Stimulated activated CD4-positive, alpha-beta T cell treated with anti-CD3 and anti-CD28 coated beads, Interleukin-12 subunit alpha, Interleukin-12 subunit beta, amount 100 ng/mL, for 24 hours (primary cell): ENCODE measurements around the gene RABIF.
"Not testable (repeated sequence)": the region's sequence is repeated elsewhere in the genome, so short reads cannot be mapped to it uniquely, and the experiment has no call there.

ENCODE experiments used
- DNase-seq, 2 experiments: peaks; one replicate each; pipeline ENCODE4 v3.0.0-alpha.2; 2020; ENCODE audit warnings: low read depth in 2 of 2

The RABIF gene

DNA sequence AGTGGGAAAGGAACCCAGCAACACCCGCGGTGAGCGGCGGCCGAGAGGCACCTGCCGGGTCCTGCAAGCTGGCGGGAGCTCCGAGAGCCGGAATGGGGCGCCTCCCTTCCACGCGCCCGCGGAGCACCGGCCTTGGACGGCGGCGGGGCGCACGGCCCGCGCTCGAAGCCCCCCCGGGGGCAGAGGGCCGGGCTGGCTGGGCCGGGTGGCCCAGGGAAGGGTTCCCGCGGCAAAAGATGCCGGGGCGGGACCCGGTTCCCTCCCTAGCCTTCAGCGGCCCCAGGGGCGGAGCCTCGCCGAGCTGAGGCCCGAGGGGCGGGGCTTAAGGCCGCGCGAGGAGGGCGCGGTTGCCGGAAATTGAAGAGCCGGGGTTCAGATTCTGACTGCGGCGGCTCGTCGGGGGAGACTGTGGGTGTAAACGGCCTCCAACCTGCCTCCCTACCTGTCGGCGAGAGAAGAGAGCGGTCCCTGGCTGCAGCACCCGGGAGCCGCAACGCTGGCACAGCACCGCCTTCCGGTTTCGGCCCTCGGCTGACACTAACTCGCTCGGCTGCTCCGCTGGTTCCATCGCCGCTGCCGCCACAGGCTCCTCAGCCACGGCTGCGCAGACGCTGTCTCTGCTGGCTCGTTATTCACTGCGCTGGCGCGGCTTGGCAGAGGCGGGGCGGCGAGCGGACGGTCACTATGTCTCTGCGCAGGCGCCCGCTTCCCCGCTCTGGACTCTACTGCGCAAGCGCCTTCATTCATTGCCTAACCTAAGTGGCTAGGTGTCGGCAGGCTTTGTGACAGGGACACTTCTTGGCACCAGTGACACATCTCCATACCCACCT, at the start of gene RABIF:
Gene RABIF (minus strand): TSS at position 619 of the 830 bp plus-strand sequence. CDS start 51 bp downstream, at position 568.
- peak; percentile 92 to 93 for DNase-seq

GRCh38 chr1:202938287-202938925, 49.5 kb upstream of the RABIF start:
- DNase-seq = no peak

DNA sequence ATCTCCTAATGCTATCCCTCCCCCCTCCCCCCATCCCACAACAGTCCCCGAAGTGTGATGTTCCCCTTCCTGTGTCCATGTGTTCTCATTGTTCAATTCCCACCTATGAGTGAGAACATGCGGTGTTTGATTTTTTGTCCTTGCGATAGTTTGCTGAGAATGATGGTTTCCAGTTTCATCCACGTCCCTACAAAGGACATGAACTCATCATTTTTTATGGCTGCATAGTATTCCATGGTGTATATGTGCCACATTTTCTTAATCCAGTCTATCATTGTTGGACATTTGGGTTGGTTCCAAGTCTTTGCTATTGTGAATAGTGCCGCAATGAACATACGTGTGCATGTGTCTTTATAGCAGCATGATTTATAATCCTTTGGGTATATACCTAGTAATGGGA, 47.5 kb upstream of the RABIF start:
- not testable (repeated sequence) for DNase-seq

GRCh38 chr1:202935844-202936243, 46.9 kb upstream of the RABIF start:
- no peak for DNase-seq

GRCh38 chr1:202934755-202935154, 45.8 kb upstream of the RABIF start:
- no peak for DNase-seq

GRCh38 chr1:202932476-202932875, 43.5 kb upstream of the RABIF start:
- DNase-seq = no peak

- DNase-seq = peak; percentile 92 to 93
Observed at GRCh38 chr1:202926581-202927491, 37.9 kb upstream of the RABIF start, which contains the start of gene KLHL12. TSS of gene KLHL12 (minus strand) at chr1:202927234. CDS start at chr1:202925162, 2,072 bp downstream.

DNA sequence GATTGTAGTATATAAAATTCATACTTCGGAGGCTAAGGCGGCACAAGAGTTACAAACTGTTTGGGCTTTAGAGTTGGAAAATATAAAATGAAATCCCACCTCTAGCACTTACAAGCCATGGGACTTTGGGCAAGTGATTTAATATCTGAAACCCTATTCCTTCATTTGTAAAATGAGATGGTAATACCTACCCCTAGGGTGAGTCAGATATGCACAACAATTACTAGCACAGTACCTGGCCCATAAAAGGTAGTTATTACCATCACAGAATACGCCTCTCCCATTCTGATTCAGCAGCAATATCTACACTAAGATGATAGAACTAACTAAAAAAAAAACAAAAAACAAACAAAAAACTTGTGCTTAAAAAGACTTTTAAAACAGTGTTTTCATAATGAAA, 34.6 kb upstream of the RABIF start:
- no peak for DNase-seq

DNA sequence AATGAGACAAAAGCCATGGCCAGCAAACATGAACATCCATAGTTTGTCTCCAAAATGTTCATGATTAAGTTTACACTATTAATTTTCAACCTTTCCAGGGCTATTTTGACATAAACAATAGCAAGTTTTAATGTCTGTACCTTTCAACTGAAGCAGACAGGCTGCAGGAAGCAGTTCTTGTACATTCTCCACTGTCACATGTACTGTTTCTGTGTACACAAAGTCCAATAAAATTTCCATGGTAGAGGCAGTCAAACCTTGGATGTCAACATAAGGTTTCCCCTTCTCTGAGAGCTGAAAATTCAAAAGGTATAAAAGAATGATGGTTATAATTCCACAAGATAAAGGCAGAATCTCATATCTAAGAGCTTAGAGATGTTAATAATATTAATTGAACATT, 30.7 kb upstream of the RABIF start:
- DNase-seq = no peak

DNA sequence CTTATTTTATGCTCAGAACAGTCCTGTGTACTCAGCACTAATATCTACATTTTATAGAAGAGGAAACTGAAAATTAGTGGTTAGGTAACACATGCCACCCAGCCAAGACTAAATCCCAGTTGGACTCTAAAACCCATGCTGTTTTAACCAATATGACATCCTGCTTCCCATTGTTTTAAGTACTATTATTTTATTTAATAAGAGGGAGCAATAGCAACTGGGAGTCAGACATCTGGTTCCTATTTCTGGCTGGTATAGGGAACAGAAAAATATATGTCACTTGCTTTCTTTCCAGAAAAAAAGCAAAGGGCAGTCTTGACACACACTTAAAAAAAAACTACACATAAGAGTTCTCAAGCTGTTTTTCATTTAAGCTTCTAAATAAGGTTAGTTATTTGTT, 26.2 kb upstream of the RABIF start:
- no peak for DNase-seq

GRCh38 chr1:202912476-202912875, 23.5 kb upstream of the RABIF start:
- not testable (repeated sequence) for DNase-seq

GRCh38 chr1:202909494-202909893, 20.5 kb upstream of the RABIF start:
- no peak for DNase-seq

DNA sequence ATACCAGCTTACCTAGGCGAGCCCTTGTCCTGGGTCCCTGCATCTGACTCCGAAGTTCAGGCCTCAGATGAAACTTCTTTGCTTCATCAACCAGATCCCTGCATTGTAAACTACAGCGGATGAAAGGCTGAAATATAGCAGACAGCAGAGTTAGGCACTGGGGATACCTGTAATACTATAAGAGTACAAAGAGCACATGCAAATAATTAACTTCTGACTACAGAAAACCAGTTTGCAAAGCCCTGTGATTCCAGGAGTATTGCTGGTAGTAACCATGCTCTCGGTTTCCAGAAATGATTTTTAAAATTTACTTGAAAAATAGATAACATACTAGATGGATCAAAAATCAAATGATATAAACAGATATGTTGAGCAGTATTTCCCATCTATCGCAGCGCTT, 20.0 kb upstream of the RABIF start:
- DNase-seq = no peak

DNA sequence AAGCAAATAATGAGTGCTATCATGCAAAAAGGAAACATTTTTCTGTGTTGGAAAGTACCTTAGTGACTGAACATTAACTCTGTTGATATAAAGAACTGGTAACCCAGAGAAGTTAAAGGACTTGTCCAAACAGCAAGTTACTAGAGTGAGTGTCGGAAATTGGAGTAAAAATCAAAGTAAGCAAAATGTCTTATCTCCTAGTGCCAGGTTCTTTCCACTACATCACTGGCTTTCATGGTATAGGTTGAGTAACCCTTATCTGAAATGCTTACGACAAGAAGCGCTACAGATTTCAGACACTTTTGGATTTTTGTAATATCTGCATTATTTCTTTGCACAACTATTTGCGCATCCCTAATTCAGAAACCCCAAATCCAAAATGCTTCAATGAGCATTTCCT, 16.4 kb upstream of the RABIF start:
- no peak for DNase-seq

DNA sequence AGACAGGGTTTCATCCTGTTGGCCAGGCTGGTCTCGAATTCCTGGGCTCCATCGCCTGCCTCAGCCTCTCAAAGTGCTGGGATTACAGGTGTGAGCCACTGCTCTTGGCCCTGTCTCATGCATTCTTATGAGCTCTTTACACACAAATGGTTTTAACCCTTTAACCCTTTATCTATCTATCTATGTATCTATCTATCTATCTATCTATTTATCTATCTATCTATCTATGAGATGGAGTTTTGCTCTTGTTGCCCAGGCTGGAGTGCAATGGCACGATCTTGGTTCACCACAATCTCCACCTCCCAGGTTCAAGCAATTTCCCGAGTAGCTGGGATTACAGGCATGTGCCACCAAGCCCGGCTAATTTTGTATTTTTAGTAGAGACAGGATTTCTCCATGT, 14.9 kb upstream of the RABIF start:
- DNase-seq = not testable (repeated sequence)

DNA sequence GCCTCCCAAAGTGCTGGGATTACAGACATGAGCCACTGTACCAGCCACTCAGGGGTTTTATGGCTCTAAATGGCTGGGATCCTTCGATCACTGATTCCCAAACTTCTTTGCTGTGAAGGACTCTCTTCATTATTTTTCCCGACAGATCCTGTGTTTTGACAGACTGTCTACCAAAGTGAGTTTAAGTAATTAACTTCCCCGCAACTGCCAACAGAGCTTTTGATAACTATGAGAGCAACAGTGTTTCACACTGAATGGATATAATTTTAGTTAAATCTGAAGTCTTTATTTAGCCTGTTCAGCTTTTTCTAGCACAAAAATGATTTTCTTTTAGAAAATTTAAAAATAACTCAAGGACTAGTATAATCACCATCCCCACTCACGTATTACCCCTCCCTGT, 12.6 kb upstream of the RABIF start:
- DNase-seq = no peak

- no peak for DNase-seq
Observed at GRCh38 chr1:202892501-202892900, 3.6 kb upstream of the RABIF start.

- DNase-seq = no peak
Observed at GRCh38 chr1:202890392-202890791, 1.4 kb upstream of the RABIF start.

- no peak for DNase-seq
Observed at GRCh38 chr1:202888221-202888530, 773 bp downstream of the RABIF start.

DNA sequence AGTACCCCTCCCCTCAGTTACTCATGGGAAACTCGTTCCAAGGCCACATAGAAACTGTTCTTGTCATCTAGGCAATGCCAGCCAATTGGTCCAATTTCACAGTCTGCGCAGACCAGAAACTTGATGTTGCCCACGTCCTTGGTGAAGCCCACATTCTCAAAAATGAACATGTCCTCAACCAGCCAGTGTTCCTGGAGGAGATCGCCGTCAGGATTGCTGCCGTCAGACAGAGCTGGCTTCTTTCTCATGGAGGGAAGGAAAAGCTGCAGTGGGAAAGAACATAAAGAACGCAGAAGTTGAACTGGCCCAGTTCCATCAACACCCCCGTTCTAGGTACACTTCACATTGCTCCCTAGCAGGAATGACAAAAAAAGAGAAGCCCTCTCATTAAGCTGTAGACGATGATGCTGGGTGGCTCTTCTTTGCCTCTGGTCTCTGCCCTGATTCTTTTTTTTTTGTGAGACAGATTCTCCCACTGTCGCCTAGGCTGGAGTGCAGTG, 7.9 kb downstream of the RABIF start:
- no peak for DNase-seq

DNA sequence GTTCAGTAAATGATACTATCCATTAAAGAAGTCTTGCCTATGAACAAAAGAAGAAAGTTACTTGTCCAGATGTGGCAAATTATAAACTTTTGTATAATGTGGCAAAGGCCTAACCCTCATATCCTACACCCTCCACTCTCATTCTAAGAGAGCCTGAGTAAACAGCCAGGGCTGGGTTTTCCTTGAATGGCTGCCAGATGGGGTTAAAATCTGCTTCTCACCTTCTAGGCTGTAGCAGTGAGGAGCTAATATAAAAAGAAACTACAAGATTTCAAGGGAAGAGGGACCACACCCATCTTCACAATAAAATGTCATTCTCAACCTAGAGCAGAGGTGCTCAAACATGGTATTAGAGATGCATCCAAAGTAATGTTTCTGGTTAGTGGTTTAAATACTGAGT, 8.9 kb downstream of the RABIF start:
- DNase-seq = no peak

GRCh38 chr1:202879128-202879527, 9.8 kb downstream of the RABIF start:
- no peak for DNase-seq
